Superior temporal gyrus (tissue), 1 donor: Measurements from ENCODE around the gene GATD1.
"Not testable (repeated sequence)": the region's sequence is repeated elsewhere in the genome, so short reads cannot be mapped to it uniquely, and the experiment has no call there.

Source experiments
- DNase-seq: peaks from one replicate; pipeline ENCODE4 v3.0.0-alpha.2; 2016; ENCODE audit errors: extremely low spot score

The GATD1 gene

GRCh38 chr11:763549-764321, 13.6 kb downstream of the GATD1 start:
- DNase-seq, result no peak

GRCh38 chr11:763073-763463, 14.2 kb downstream of the GATD1 start:
- no peak for DNase-seq

GRCh38 chr11:762421-763072, 14.7 kb downstream of the GATD1 start:
- peak; percentile 72 for DNase-seq

GRCh38 chr11:761526-762108, 15.7 kb downstream of the GATD1 start:
- DNase-seq, result no peak

GRCh38 chr11:760236-760635, 17.1 kb downstream of the GATD1 start:
- DNase-seq, result no peak

- no peak for DNase-seq
Observed at GRCh38 chr11:749731-750130, 27.6 kb downstream of the GATD1 start.

- DNase-seq, result no peak
Observed at GRCh38 chr11:748007-748359, 29.3 kb downstream of the GATD1 start.

GRCh38 chr11:747158-748006, 29.9 kb downstream of the GATD1 start, which contains the start of gene TALDO1:
TSS of gene TALDO1 (plus strand) at chr11:747464. CDS start at chr11:747482, 18 bp downstream.
- peak; percentile 89 for DNase-seq

- peak; percentile 82 for DNase-seq
Observed at GRCh38 chr11:746289-747157, 30.8 kb downstream of the GATD1 start.

- no peak for DNase-seq
Observed at GRCh38 chr11:745428-745827, 31.9 kb downstream of the GATD1 start.

GRCh38 chr11:742571-743201, 34.6 kb downstream of the GATD1 start:
- no peak for DNase-seq

- DNase-seq, result no peak
Observed at GRCh38 chr11:742156-742546, 35.1 kb downstream of the GATD1 start.

GRCh38 chr11:737899-738298, 39.4 kb downstream of the GATD1 start:
- not testable (repeated sequence) for DNase-seq

- peak; percentile 50 for DNase-seq
Observed at GRCh38 chr11:737366-737765, 39.9 kb downstream of the GATD1 start.

- DNase-seq, result not testable (repeated sequence)
Observed at GRCh38 chr11:734541-734940, 42.7 kb downstream of the GATD1 start.

- no peak for DNase-seq
Observed at GRCh38 chr11:733072-733471, 44.2 kb downstream of the GATD1 start.

GRCh38 chr11:729492-730074, 47.7 kb downstream of the GATD1 start:
- DNase-seq, result peak; percentile 92

GRCh38 chr11:728901-729491, 48.3 kb downstream of the GATD1 start:
- DNase-seq, result no peak

GRCh38 chr11:727859-728748, 49.2 kb downstream of the GATD1 start:
- peak; percentile 82 for DNase-seq
